Glutamatergic neuron (in vitro differentiated cells): ENCODE measurements around the gene FOXJ1. TPM values are rescaled to one million over a fixed set of nuclear protein-coding genes. Genes with fewer than 3 reads are reported as not detected.

Experiments used
- DNase-seq: peaks from one replicate; pipeline ENCODE4 v3.0.0; 2022
- H3K27ac Mint-ChIP-seq: one replicate; pipeline ENCODE4 v1.8.0; 2020; ENCODE audit warnings: mild to moderate bottlenecking, mixed read lengths, inconsistent platforms; ENCODE audit not compliant: unreplicated experiment
- H3K27me3 Mint-ChIP-seq: one replicate; pipeline ENCODE4 v1.8.0; 2020; ENCODE audit warnings: mild to moderate bottlenecking, moderate library complexity, mixed read lengths, inconsistent platforms; ENCODE audit not compliant: unreplicated experiment
- H3K36me3 Mint-ChIP-seq: one replicate; pipeline ENCODE4 v1.8.0; 2020; ENCODE audit warnings: mild to moderate bottlenecking, mixed read lengths, inconsistent platforms; ENCODE audit not compliant: unreplicated experiment
- H3K4me1 Mint-ChIP-seq: one replicate; pipeline ENCODE4 v1.8.0; 2020; ENCODE audit warnings: mild to moderate bottlenecking, low read depth, mixed read lengths, inconsistent platforms; ENCODE audit not compliant: unreplicated experiment
- H3K4me3 Mint-ChIP-seq: one replicate; pipeline ENCODE4 v1.8.0; 2020; ENCODE audit warnings: mild to moderate bottlenecking, mixed read lengths, inconsistent platforms; ENCODE audit not compliant: unreplicated experiment
- H3K9me3 Mint-ChIP-seq: one replicate; pipeline ENCODE4 v1.8.0; 2020; ENCODE audit warnings: mild to moderate bottlenecking, moderate library complexity, mixed read lengths, inconsistent platforms; ENCODE audit not compliant: unreplicated experiment
- total RNA-seq: library from RNA; stranded (reverse); fragmentation: NEBNext Ultra II Directional; extraction: Animal tissue kit (Norgen Biotek cat#: 25700); gene quantifications from one replicate; pipeline ENCODE4 v1.2.1, GENCODE V29; 2021; ENCODE audit not compliant: unreplicated experiment
- TF ChIP-seq, protein P1 (sequence below): fragments of 200-600 bp; sonication (generic); IDR thresholded peaks from one replicate; pipeline ENCODE4 v1.5.0; 2021; ENCODE audit not compliant: partially characterized antibody, unreplicated experiment

The FOXJ1 gene
- total RNA-seq, 1 donor from 2014 or later: not detected

DNA sequence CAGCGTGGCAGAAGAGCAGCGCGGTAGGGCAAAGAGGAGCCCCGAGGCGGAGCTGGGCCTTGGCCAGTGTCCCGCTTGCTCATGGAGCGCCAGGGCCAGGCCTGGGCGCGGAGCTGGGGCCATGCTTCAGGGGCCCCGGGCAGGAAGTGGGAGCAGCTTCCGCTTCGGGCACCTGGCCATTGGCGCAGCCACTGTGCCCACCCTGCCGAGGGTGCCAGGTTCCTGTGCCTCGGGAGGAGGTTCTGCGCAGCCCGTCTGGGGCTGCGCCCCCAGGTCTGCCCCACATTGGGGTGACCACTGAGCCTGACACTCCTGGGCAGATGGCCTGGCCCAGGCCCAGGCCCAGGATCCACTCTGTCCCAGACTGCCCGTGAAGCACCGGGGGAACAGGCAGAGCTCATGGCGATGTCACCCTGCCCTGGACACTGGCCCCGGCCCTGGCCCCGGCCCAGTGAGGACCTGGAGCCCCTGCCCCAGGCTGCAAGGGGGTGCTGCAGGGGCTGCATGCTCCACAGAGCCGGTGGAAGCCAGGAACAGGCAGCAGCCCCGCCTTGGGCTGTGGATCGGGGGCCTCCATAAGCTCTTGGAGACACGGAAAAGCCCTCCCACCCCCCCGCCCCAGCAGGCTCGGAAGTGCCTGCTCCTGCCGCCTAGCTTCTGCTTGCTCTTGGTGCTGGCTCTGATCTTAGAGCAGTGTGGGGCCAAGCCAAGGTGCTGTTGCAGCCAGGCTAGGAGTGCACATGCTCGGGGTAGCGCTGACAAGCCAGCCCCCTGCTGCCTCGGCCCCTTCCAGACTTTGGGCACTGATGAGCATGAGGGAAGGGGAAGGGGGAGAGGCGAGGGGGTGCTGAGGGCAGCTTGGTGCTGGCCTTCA, 35.9 kb upstream of the FOXJ1 start:
- Mint-ChIP-seq H3K36me3 (no peaks in the 10 kb centered on the region), H3K4me3 (no peak overlapping the region), H3K27me3 (peaks cover 8% of the 10 kb centered on the region), H3K9me3 (peaks cover 5% of the 10 kb centered on the region), H3K27ac (no peak overlapping the region), H3K4me1 (peaks cover under 1% of the 10 kb centered on the region)
- DNase-seq: no peak
- TF ChIP-seq, protein P1, sequence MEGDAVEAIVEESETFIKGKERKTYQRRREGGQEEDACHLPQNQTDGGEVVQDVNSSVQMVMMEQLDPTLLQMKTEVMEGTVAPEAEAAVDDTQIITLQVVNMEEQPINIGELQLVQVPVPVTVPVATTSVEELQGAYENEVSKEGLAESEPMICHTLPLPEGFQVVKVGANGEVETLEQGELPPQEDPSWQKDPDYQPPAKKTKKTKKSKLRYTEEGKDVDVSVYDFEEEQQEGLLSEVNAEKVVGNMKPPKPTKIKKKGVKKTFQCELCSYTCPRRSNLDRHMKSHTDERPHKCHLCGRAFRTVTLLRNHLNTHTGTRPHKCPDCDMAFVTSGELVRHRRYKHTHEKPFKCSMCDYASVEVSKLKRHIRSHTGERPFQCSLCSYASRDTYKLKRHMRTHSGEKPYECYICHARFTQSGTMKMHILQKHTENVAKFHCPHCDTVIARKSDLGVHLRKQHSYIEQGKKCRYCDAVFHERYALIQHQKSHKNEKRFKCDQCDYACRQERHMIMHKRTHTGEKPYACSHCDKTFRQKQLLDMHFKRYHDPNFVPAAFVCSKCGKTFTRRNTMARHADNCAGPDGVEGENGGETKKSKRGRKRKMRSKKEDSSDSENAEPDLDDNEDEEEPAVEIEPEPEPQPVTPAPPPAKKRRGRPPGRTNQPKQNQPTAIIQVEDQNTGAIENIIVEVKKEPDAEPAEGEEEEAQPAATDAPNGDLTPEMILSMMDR: no peak

DNA sequence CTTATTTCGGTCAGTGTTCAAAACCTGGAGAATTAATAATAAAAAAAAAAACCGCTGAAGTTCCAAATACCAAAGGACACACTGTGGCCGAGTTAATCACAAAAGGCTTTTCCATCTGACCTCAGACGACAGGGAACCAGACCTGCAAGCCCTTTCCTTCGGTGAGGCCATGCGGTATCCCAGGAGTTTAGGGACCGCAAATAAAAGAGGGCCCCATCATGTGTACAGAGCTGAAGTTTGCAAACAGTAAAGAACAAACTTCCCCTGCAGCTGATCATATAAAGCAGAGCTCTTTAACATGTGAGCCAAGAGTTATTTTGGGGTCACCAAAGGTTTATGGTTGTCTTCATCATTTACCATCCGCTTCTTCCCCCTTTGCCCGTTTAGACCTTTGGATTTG, 33.0 kb upstream of the FOXJ1 start:
- H3K36me3 Mint-ChIP-seq: no peaks in the 10 kb centered on the region
- no peak overlapping the region for H3K4me3 Mint-ChIP-seq
- H3K9me3 Mint-ChIP-seq: peaks cover 5% of the 10 kb centered on the region
- peaks cover 6% of the 10 kb centered on the region for H3K4me1 Mint-ChIP-seq
- TF ChIP-seq, protein P1: no peak
- H3K27me3 Mint-ChIP-seq: peaks cover 5% of the 10 kb centered on the region
- no peak for DNase-seq
- H3K27ac Mint-ChIP-seq: no peak overlapping the region

DNA sequence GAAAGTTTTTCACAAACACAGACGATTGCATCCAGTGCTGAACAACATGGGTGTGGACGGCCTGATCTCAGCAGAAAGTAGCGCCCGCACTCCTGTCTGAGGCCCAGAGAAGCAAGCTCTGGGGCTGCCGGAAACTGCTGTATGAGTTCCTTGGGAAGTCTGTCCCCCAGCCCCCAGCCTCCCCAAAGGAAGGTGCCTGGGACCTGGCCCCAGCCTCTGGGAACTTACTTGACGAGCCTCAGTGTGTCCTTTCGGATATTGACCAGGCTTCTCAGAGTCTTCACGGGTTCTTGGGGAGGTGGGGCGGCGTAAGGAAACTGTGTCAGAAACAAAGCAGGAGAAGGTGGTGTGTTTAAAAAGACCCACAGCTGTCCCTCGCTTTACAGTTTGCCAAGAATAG, 32.4 kb upstream of the FOXJ1 start:
- Mint-ChIP-seq H3K4me1 (peaks cover 6% of the 10 kb centered on the region), H3K9me3 (peaks cover 5% of the 10 kb centered on the region), H3K36me3 (no peaks in the 10 kb centered on the region), H3K27ac (no peak overlapping the region), H3K27me3 (peaks cover 5% of the 10 kb centered on the region), H3K4me3 (no peak overlapping the region)
- TF ChIP-seq, protein P1: no peak
- DNase-seq: no peak

DNA sequence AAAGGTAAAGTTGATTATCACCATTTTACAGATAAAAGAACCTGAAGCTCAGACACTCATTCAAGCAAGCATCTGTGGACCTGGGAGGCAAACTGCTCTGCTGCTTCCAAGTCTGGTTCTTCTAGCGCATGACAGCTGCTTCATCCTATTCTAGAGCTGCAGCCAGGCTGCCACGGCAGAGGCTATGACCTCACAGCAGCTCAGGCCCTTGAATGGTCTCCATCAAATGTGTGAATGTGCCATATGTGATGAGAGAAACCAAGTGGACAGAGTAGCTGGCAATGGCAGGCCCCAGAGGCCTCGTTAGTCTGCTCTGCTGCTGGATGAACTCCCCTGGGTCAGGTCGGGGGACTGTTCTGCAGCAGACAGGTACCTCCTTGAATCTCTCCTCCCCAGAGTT, 30.7 kb upstream of the FOXJ1 start:
- TF ChIP-seq, protein P1: no peak
- H3K36me3 Mint-ChIP-seq: no peaks in the 10 kb centered on the region
- peak overlapping the region; percentile 46 for H3K4me3 Mint-ChIP-seq
- peaks cover 4% of the 10 kb centered on the region for H3K9me3 Mint-ChIP-seq
- peak overlapping the region; percentile 96 for H3K27ac Mint-ChIP-seq
- peaks cover 5% of the 10 kb centered on the region for H3K27me3 Mint-ChIP-seq
- peaks cover 6% of the 10 kb centered on the region for H3K4me1 Mint-ChIP-seq
- DNase-seq: peak; percentile 73

- H3K4me3 Mint-ChIP-seq: no peak overlapping the region
- DNase-seq: no peak
- H3K36me3 Mint-ChIP-seq: no peaks in the 10 kb centered on the region
- H3K4me1 Mint-ChIP-seq: peaks cover 6% of the 10 kb centered on the region
- TF ChIP-seq, protein P1: no peak
- no peak overlapping the region for H3K27ac Mint-ChIP-seq
- H3K9me3 Mint-ChIP-seq: no peaks in the 10 kb centered on the region
- peaks cover 3% of the 10 kb centered on the region for H3K27me3 Mint-ChIP-seq
Observed at GRCh38 chr17:76170114-76170513, 29.1 kb upstream of the FOXJ1 start.
